Measurements from ENCODE around the gene NKX2-4. TPM values are rescaled to one million over a fixed set of nuclear protein-coding genes. Genes with fewer than 3 reads are reported as not detected.
"Not testable (repeated sequence)": the region's sequence is repeated elsewhere in the genome, so short reads cannot be mapped to it uniquely, and the experiment has no call there.

NKX2-4 gene
- total RNA-seq, 1 donor from 2014 or later, result not detected

- H3K4me3 Mint-ChIP-seq, result no peak overlapping the region
- no peak overlapping the region for H3K27ac Mint-ChIP-seq
- no peaks in the 10 kb centered on the region for H3K27me3 Mint-ChIP-seq
- H3K36me3 Mint-ChIP-seq, result peaks cover 37% of the 10 kb centered on the region
- no peaks in the 10 kb centered on the region for H3K9me3 Mint-ChIP-seq
- no peaks in the 10 kb centered on the region for H3K4me1 Mint-ChIP-seq (ENCODE audit: unreplicated experiment)
- TF ChIP-seq, protein P1, sequence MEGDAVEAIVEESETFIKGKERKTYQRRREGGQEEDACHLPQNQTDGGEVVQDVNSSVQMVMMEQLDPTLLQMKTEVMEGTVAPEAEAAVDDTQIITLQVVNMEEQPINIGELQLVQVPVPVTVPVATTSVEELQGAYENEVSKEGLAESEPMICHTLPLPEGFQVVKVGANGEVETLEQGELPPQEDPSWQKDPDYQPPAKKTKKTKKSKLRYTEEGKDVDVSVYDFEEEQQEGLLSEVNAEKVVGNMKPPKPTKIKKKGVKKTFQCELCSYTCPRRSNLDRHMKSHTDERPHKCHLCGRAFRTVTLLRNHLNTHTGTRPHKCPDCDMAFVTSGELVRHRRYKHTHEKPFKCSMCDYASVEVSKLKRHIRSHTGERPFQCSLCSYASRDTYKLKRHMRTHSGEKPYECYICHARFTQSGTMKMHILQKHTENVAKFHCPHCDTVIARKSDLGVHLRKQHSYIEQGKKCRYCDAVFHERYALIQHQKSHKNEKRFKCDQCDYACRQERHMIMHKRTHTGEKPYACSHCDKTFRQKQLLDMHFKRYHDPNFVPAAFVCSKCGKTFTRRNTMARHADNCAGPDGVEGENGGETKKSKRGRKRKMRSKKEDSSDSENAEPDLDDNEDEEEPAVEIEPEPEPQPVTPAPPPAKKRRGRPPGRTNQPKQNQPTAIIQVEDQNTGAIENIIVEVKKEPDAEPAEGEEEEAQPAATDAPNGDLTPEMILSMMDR (conservative IDR thresholded peaks at IDR 0.05), result no peak
- no peak for DNase-seq (ENCODE audit: extremely low spot score, unreplicated experiment)
Measured at GRCh38 chr20:21376626-21377025, 20.7 kb downstream of the NKX2-4 start.

- H3K9me3 Mint-ChIP-seq, result no peaks in the 10 kb centered on the region
- no peaks in the 10 kb centered on the region for H3K27me3 Mint-ChIP-seq
- peaks cover 4% of the 10 kb centered on the region for H3K4me1 Mint-ChIP-seq (ENCODE audit: unreplicated experiment)
- no peak overlapping the region for H3K4me3 Mint-ChIP-seq
- no peak overlapping the region for H3K27ac Mint-ChIP-seq
- TF ChIP-seq, protein P1 (conservative IDR thresholded peaks at IDR 0.05), result no peak
- DNase-seq (ENCODE audit: extremely low spot score, unreplicated experiment), result no peak
- H3K36me3 Mint-ChIP-seq, result peaks cover 44% of the 10 kb centered on the region
Measured at GRCh38 chr20:21373436-21373835, 23.9 kb downstream of the NKX2-4 start.

DNA sequence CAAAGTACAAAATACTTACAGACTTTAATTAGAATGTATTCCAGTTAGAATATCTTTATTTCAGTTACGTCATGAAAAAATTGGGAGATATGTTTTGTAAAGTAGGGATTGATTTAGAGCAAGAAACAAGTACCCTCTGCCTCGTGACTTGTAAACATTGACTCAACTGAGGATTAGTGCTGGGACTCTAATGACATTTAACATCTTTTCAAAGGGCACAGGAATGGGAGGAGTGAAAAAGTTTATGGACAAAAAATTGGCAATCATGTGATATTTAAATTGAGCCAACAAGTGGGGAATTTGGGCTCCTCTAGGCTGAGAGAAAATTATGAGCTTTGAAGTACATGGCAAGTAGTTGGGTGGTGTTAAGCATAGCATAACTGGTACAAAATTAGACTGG lies 25.3 kb downstream of the NKX2-4 start:
- Mint-ChIP-seq H3K4me3 (no peak overlapping the region), H3K27ac (no peak overlapping the region), H3K36me3 (peaks cover 43% of the 10 kb centered on the region), H3K27me3 (no peaks in the 10 kb centered on the region), H3K4me1 (ENCODE audit: unreplicated experiment) (peaks cover 4% of the 10 kb centered on the region), H3K9me3 (no peaks in the 10 kb centered on the region)
- TF ChIP-seq, protein P1 (conservative IDR thresholded peaks at IDR 0.05), result no peak
- DNase-seq (ENCODE audit: extremely low spot score, unreplicated experiment), result no peak

GRCh38 chr20:21371193-21371592 lies 26.1 kb downstream of the NKX2-4 start:
- H3K27me3 Mint-ChIP-seq, result no peaks in the 10 kb centered on the region
- no peak overlapping the region for H3K27ac Mint-ChIP-seq
- TF ChIP-seq, protein P1 (conservative IDR thresholded peaks at IDR 0.05), result no peak
- no peak overlapping the region for H3K4me3 Mint-ChIP-seq
- no peaks in the 10 kb centered on the region for H3K9me3 Mint-ChIP-seq
- peaks cover 42% of the 10 kb centered on the region for H3K36me3 Mint-ChIP-seq
- no peak for DNase-seq (ENCODE audit: extremely low spot score, unreplicated experiment)
- H3K4me1 Mint-ChIP-seq (ENCODE audit: unreplicated experiment), result peaks cover 4% of the 10 kb centered on the region

- H3K4me1 Mint-ChIP-seq (ENCODE audit: unreplicated experiment), result peaks cover 4% of the 10 kb centered on the region
- no peaks in the 10 kb centered on the region for H3K27me3 Mint-ChIP-seq
- no peaks in the 10 kb centered on the region for H3K9me3 Mint-ChIP-seq
- TF ChIP-seq, protein P1 (conservative IDR thresholded peaks at IDR 0.05), result no peak
- DNase-seq (ENCODE audit: extremely low spot score, unreplicated experiment), result no peak
- no peak overlapping the region for H3K4me3 Mint-ChIP-seq
- peaks cover 34% of the 10 kb centered on the region for H3K36me3 Mint-ChIP-seq
- no peak overlapping the region for H3K27ac Mint-ChIP-seq
Measured at GRCh38 chr20:21368791-21369190, 28.5 kb downstream of the NKX2-4 start.

DNA sequence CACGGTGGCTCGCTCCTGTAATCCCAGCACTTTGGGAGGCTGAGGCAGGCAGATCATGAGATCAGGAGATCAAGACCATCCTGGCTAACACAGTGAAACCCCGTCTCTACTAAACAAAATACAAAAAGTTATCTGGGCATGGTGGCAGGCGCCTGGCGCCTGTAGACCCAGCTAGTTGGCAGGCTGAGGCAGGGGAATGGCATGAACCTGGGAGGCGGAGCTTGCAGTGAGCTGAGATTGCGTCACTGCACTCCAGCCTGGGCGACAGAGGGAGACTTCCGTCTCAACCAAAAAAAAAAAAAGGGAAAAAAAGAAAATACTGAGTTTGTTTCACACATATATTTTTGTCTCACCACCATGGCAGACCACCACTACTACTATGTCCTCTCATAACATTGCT lies 31.1 kb downstream of the NKX2-4 start:
- H3K27ac Mint-ChIP-seq; H3K4me1 Mint-ChIP-seq (ENCODE audit: unreplicated experiment); H3K27me3 Mint-ChIP-seq; H3K9me3 Mint-ChIP-seq; H3K4me3 Mint-ChIP-seq; DNase-seq (ENCODE audit: extremely low spot score, unreplicated experiment): not testable (repeated sequence)
- peaks cover 41% of the 10 kb centered on the region for H3K36me3 Mint-ChIP-seq

Measured in type B pancreatic cell (in vitro differentiated cells).